HuH-7.5 (cell line): Measurements from ENCODE around the gene MYH8.

ENCODE experiments used
- DNase-seq: peaks from one replicate; pipeline ENCODE4 v3.0.0; 2011; ENCODE audit warnings: low spot score

The MYH8 gene

GRCh38 chr17:10421900-10422542 lies at the start of gene MYH8:
Gene MYH8 (minus strand): TSS chr17:10421950. CDS start chr17:10420227, 1,723 bp downstream.
- no peak for DNase-seq

DNA sequence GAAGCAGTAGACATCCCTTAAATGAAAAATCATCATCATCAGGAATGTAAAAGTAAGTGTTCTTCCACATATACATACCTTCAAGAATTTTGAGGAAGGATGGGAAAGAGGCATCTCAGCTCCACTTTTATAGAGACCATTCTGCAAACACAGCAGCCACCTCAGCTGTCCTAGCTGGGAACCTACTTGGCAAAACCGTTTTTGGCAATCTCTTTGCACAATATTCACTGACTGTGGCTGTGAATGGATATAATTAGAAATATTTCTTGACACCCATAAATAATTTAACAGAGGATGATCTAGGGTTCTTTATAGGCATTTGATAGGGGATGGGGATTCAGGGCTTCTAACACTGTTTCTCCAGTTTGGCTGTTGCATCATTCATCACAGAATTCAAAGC lies 47.7 kb upstream of the MYH8 start, which contains the start of gene MYH4:
Gene MYH4 (minus strand): TSS at position 101 of the 400 bp plus-strand sequence. CDS start 2,814 bp downstream, outside the sequence.
- DNase-seq = no peak

- no peak for DNase-seq
Observed at GRCh38 chr17:10463402-10463801, 41.7 kb upstream of the MYH8 start.

- no peak for DNase-seq
Observed at GRCh38 chr17:10460062-10460461, 38.3 kb upstream of the MYH8 start.

- DNase-seq = no peak
Observed at GRCh38 chr17:10458701-10459100, 37.0 kb upstream of the MYH8 start.

- no peak for DNase-seq
Observed at GRCh38 chr17:10457952-10458351, 36.2 kb upstream of the MYH8 start.

DNA sequence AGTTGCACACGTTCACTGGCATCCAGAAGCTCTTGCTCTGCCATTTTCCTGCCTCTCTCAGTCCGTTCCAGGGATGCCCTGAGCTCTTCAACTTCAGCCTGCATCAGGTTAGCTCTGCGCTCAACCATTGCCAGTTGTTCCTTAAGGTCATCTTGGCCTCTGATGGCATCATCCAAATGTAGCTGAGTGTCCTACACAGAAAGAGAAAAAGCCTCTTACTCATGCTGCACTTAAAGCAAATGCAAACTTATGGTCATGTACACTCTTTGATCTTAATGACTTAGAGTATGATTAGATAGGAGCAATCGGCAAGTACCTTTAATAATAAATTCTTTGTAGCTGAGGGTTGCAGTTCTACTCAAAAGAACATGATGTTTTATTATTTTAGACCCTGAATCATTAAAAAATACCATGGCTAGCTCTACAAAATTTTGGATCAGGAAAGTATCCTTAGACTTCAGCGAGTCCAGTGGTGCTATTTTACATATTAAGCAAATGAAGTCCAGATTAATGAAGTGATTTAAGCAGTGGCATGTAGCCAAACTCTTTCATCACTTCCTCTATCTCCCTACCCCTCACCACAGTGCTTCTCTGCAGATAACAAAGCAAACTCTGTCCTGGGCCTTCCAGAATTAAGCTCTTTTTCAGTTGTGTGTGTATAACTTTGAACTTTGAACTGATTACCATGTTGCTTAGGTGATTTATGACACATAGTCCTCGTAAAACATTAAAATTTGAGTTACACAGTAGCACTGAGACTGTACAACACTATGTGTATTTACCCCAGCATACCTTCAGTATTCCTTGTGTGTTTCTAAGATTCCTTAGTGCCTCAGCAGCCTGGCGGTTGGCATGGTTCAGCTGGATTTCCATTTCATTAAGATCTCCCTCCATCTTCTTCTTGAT lies 25.5 kb upstream of the MYH8 start:
- no peak for DNase-seq

- no peak for DNase-seq
Observed at GRCh38 chr17:10439816-10440215, 18.1 kb upstream of the MYH8 start.

DNA sequence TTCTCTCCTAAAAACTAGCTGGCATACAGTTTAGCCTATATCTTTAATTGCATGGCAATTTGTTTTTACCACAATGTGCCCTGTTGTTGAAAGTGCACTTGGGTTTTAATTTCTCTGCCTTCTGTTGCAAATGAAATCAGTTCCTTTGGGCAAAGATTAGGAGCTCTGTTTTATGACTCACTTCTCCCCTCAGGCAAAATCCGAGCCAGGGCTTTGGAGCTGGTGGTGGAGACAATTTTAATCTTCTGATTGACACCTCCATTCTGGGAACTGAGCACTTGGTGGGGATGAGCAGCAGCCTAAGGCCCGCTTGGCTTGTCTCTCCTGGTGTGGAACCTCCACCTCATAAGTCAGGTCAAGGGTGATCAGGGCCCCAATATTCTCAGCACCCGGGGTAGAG lies 13.3 kb upstream of the MYH8 start:
- no peak for DNase-seq

GRCh38 chr17:10429421-10430045 lies 7.8 kb upstream of the MYH8 start:
- DNase-seq = no peak

GRCh38 chr17:10428781-10429180 lies 7.0 kb upstream of the MYH8 start:
- no peak for DNase-seq

- DNase-seq = no peak
Observed at GRCh38 chr17:10421211-10421610, 539 bp downstream of the MYH8 start.

DNA sequence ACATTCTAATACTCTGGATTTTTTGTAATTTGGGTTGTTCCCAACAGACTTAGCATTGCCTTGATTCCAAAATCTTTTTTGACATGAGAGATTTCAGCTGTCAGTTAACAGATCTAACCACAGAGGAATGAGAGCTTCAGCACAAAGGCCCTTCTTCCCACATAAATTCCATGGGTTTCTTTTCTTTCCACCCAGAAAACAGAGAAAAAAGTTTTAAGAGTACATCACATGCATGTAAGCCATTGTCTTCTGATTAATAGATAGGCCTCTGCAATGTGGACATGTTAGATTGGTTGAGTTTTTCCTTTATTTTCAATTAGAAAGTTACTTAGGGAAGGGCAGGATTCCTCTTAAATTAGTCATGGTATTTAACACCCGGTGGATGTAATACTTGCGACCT lies 939 bp downstream of the MYH8 start:
- no peak for DNase-seq

DNA sequence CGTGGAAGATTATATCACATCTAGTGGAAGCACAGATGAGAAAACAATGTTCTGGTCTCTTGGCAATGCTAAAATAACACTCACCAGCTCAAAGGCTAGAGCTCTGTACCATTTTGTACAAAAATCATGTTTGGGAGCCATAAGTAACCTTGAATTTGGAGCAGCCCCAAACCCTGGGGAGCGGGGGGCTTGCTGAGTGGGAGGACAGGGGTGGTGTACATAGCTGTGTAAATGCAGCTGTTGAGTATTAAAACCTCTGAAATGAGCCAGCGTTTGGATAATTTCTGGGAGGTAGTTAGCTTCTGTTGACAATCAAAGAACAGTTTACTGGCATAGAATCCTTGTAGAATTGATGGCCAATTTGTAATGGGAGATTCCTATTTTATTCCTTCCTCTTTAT lies 4.3 kb downstream of the MYH8 start:
- no peak for DNase-seq

- DNase-seq = no peak
Observed at GRCh38 chr17:10415161-10415560, 6.6 kb downstream of the MYH8 start.

DNA sequence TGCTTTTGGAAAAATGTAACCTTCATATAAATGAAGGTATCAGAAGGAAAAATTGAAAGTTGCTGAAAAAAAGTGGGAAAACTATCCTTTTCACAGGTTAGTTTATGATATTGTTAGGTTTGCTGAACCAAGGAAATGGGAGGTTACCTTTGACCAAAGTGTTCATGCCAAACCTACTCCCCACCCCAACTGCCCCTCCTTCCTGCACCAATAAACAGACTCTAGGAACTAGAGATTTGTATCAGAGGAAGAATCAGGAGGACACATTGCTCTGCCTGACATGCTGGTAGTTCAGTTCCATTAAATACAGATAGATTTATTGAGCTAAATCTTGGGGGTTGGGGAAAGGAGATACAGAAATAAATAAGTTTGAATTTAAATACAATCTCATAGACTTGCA lies 18.2 kb downstream of the MYH8 start:
- DNase-seq = no peak

DNA sequence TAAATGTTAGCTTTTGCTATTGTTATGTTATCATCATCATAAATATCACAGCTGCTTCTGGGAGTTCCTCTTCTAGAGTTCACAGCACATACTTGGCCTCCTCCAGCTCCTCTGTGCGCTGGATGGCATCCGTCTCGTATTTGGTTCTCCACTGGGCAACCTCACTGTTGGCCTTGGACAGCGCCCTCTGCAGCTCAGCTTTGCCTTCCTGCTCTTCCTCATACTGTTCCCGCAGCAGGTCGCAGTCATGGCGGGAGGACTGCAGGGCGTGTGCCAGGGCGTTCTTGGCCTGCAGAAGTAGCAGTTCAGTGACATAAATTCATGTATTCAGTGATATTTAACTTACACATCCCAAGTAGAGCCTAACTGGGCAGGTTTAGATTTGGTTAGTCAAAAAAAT lies 23.4 kb downstream of the MYH8 start:
- no peak for DNase-seq

DNA sequence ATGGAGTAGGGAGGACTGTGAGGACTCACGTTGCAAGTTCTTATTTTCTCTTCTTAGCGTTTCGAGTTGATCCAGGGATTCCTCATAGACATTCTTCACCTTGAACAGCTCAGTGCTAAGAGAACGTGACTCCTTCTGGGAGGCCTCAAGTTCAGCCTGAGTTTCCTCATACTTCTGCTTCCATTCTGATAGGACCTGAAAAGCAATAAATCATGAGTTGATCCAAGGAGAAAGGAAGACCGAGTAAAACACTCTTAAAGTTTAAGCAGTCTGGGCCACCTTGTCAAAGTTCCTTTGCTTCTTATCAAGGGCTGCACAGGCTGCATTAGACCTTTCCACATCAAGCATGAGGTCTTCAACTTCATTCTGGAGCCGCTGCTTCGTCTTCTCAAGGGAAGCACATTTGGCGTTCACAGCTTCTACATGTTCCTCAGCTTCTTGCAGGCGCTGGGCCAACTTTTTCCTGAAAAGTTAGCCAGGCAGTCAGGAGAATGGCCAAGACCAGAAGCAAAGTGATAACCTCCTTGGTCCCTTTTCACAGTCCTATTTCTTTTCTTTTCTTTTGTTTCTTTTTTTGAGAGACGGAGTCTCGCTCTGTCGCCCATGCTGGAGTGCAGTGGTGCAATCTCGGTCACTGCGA lies 25.1 kb downstream of the MYH8 start:
- DNase-seq = no peak

DNA sequence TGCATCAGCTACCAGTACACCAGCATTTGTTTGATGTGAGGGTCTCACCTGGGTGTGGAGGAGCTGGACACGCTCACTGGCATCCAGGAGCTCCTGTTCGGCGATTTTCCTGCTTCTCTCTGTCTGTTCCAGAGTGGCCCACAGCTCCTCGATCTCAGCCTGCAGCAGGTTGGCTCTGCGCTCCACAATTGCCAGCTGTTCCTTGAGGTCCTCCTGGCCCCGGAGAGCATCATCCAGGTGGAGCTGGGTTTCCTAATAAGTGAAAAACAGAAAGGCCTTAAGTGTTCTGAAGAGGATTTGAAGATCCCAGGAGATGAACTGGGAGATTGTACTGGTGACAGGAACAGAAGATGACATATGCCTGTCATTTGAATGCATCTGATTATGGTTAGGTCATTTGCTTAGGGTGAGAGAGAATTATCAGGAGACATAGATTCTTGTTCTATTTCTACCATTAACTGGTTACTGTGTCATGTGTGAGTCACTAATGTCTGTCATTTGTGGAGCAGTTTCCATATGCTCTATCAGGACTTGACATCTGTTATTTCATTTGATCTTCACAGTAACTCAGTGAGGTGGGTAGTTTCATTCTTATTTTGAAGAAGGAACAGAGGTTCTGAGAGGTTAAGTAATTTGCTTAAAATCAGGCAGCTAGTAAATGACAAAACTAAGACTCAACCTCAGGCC lies 27.4 kb downstream of the MYH8 start:
- no peak for DNase-seq

DNA sequence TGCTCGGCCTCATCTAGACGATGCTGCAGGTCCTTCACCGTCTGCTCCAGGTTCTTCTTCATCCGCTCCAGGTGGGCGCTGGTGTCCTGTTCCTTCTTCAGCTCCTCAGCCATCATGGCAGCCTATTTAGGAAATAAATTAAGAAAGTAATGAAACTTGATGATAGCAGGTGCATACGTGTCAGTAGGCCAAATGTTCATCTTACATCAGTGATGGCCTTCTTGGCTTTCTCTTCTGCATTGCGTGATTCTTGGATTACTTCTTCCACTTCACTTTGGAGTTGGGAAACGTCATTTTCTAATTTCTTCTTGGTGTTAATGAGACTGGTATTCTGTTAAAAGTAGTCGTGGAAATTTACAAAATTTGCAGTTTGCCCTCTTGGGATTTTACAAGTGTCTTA lies 28.9 kb downstream of the MYH8 start:
- DNase-seq = no peak

DNA sequence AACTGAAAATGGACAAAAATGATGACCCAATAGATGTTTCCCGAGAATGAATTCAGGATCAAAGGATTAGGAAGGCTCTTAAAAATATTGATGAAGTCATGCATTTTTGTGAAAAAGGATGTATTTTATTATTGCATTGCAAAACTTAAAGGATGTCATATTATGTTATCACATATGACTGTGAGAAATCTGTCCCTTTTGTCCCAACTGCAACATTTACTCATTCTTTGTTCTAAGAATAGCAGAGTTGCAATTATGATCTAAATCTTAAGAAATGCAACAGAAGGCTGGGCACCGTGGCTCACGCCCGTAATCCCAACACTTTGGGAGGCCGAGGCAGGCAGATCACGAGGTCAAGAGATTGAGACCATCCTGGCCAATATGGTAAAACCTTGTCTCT lies 35.9 kb downstream of the MYH8 start:
- DNase-seq = no peak

GRCh38 chr17:10384175-10384574 lies 37.6 kb downstream of the MYH8 start:
- no peak for DNase-seq
